Endothelial cell (in vitro differentiated cells): ENCODE results near the gene MECR. TPM values are rescaled to one million over a fixed set of nuclear protein-coding genes. Genes with fewer than 3 reads are reported as not detected.

Experiments used
- DNase-seq: peaks from one replicate; pipeline ENCODE4 v3.0.0; 2021; ENCODE audit warnings: low spot score
- H3K27ac Mint-ChIP-seq: one replicate; pipeline ENCODE4 v1.8.0; 2021; ENCODE audit warnings: mixed read lengths, inconsistent platforms; ENCODE audit not compliant: unreplicated experiment
- H3K27me3 Mint-ChIP-seq: one replicate; pipeline ENCODE4 v1.8.0; 2021; ENCODE audit warnings: mild to moderate bottlenecking, moderate library complexity, mixed read lengths, inconsistent platforms; ENCODE audit not compliant: unreplicated experiment
- H3K36me3 Mint-ChIP-seq: one replicate; pipeline ENCODE4 v1.8.0; 2021; ENCODE audit warnings: mild to moderate bottlenecking, low read depth, mixed read lengths, inconsistent platforms; ENCODE audit not compliant: unreplicated experiment
- H3K4me1 Mint-ChIP-seq: one replicate; pipeline ENCODE4 v1.8.0; 2021; ENCODE audit warnings: mild to moderate bottlenecking, mixed read lengths, inconsistent platforms; ENCODE audit not compliant: unreplicated experiment
- H3K4me3 Mint-ChIP-seq: one replicate; pipeline ENCODE4 v1.8.0; 2021; ENCODE audit warnings: mild to moderate bottlenecking, mixed read lengths, inconsistent platforms; ENCODE audit not compliant: unreplicated experiment
- H3K9me3 Mint-ChIP-seq: one replicate; pipeline ENCODE4 v1.8.0; 2021; ENCODE audit warnings: mixed read lengths, inconsistent platforms; ENCODE audit not compliant: unreplicated experiment
- CTCF ChIP-seq: fragments of 200-600 bp; sonication (generic); IDR thresholded peaks from one replicate; pipeline ENCODE4 v1.5.0; 2021; ENCODE audit warnings: antibody characterized with exemption; ENCODE audit not compliant: unreplicated experiment
- total RNA-seq: library from RNA; stranded (reverse); fragmentation: NEBNext Ultra II Directional; extraction: Animal tissue kit (Norgen Biotek cat#: 25700); gene quantifications from one replicate; pipeline ENCODE4 v1.2.1, GENCODE V29; 2021; ENCODE audit not compliant: unreplicated experiment

MECR gene
- total RNA-seq, 1 donor from 2014 or later, result 20.2 TPM

GRCh38 chr1:29255134-29255666, 24.5 kb upstream of the MECR start:
- Mint-ChIP-seq H3K27me3 (peaks cover 18% of the 10 kb centered on the region), H3K4me3 (no peak overlapping the region), H3K36me3 (no peaks in the 10 kb centered on the region), H3K9me3 (no peaks in the 10 kb centered on the region), H3K27ac (no peak overlapping the region), H3K4me1 (no peaks in the 10 kb centered on the region)
- no peak for DNase-seq
- no peak for TF ChIP-seq CTCF

GRCh38 chr1:29254346-29254745, 23.6 kb upstream of the MECR start:
- H3K36me3 Mint-ChIP-seq, result no peaks in the 10 kb centered on the region
- H3K27me3 Mint-ChIP-seq, result peaks cover 16% of the 10 kb centered on the region
- H3K4me3 Mint-ChIP-seq, result no peak overlapping the region
- no peak overlapping the region for H3K27ac Mint-ChIP-seq
- H3K9me3 Mint-ChIP-seq, result no peaks in the 10 kb centered on the region
- H3K4me1 Mint-ChIP-seq, result peaks cover 4% of the 10 kb centered on the region
- DNase-seq, result no peak
- no peak for TF ChIP-seq CTCF

DNA sequence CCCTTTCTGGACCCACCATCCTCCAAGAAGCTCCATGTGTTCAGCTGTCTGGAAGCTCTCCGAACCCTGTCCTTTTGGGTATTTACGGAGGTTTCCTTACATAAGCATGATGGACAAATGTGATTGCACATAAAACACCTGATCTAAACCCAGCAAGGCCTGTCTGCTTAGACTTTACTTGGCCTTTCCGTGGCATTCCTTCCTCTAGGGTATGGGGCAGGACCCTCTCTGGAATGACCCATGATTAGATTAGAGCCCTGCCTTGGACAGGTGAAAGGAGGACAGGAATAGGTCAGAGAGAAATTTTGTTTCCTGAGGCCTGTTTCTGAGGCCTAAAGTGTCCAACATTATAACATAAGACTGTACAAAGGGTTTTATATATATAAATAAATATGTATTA, 22.4 kb upstream of the MECR start:
- no peak for TF ChIP-seq CTCF
- Mint-ChIP-seq H3K4me1 (peaks cover 4% of the 10 kb centered on the region), H3K27ac (no peak overlapping the region), H3K4me3 (no peak overlapping the region), H3K9me3 (no peaks in the 10 kb centered on the region), H3K27me3 (peaks cover 13% of the 10 kb centered on the region), H3K36me3 (no peaks in the 10 kb centered on the region)
- no peak for DNase-seq

- H3K27me3 Mint-ChIP-seq, result peaks cover 9% of the 10 kb centered on the region
- no peak for TF ChIP-seq CTCF
- H3K4me3 Mint-ChIP-seq, result no peak overlapping the region
- DNase-seq, result no peak
- H3K4me1 Mint-ChIP-seq, result peaks cover 4% of the 10 kb centered on the region
- H3K9me3 Mint-ChIP-seq, result no peaks in the 10 kb centered on the region
- no peaks in the 10 kb centered on the region for H3K36me3 Mint-ChIP-seq
- H3K27ac Mint-ChIP-seq, result no peak overlapping the region
Observed at GRCh38 chr1:29251164-29252124, 20.7 kb upstream of the MECR start.
